GM12892 (cell line): ENCODE measurements around the gene CAMKMT.

Source experiments
- DNase-seq: peaks from one replicate; pipeline ENCODE4 v3.0.0; 2011; ENCODE audit not compliant: insufficient read length
- FAIRE-seq: peaks from 2 replicates; lab custom pipeline; 2011; peaks lifted over from hg19 to GRCh38; lab: Jason Lieb, UNC
- POLR2A ChIP-seq: IDR thresholded peaks from 2 replicates; pipeline ENCODE4 v1.6.1; 2011; ENCODE audit warnings: low read depth, low read length, control low read depth
- POLR2AphosphoS5 ChIP-seq: IDR thresholded peaks from 2 replicates; pipeline ENCODE4 v1.6.1; 2011; ENCODE audit warnings: low read depth, low read length, control low read depth
- TAF1 ChIP-seq: IDR thresholded peaks from 2 replicates; pipeline ENCODE4 v1.6.1; 2011; ENCODE audit warnings: low read depth, mild to moderate bottlenecking, control low read depth, low read length, borderline replicate concordance

CAMKMT gene

GRCh38 chr2:44686561-44686960 is 324.8 kb downstream of the CAMKMT start:
- DNase-seq (no peak), FAIRE-seq (no peak)

GRCh38 chr2:44687686-44688455 is 326.1 kb downstream of the CAMKMT start:
- FAIRE-seq (no peak), DNase-seq (no peak)

More at GRCh38 chr2:44686561-44686960, 324.8 kb downstream of the CAMKMT start:
- no peak for TF ChIP-seq TAF1
- no peak for TF ChIP-seq POLR2A
- TF ChIP-seq POLR2AphosphoS5 = no peak

DNA sequence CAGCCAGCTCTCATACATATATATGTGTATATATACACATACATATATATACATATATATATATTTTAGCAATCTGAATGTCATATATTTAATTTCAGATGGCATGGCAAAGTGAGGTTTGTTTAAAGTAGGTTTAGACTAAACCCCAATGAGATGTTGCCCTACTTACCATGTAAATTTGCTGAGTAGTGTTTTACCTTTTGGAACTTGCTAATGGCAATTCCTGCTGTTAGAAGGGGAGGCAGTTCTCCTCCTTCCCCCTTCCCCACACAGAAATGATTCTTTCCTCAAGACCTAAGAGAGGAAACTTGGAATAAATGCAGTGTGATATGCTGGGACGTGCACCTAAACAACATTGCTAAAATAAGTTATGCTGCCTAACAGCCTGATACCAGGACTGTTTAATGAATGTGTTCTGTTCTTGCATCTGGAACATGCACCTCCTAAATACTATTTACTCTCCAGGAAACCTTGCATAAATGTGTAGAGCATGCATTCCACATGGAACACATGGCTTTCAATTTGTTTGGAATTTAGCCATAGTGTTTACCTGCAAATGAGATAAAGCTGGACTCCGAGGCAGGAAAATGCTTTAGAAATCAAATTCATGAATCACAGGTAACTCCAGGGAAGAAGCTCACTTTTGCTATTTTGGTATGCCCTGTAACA is 326.8 kb downstream of the CAMKMT start:
- no peak for FAIRE-seq
- no peak for DNase-seq
- TF ChIP-seq TAF1 (no peak), POLR2A (no peak), POLR2AphosphoS5 (no peak)

More at GRCh38 chr2:44687686-44688455, 326.1 kb downstream of the CAMKMT start:
- no peak for TF ChIP-seq POLR2A

DNA sequence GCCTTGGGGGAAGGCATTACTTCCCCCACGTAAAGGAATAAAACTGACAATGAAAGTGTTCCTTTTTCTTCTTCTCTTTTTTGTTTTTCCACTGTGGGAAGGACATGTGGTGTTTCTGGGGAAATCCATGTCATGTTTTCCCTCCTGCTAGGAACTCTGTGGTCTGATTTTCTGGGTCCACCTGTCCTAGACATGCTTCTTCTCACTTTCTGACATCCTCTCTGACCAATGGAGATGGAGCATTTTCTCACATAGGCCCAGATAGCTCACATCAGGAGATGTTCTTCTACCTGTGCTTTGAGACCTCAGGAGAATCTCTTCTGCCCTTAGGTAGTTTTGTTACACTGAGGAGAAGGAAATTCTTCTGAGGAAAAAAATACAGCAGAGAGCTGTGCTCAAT is 327.8 kb downstream of the CAMKMT start:
- no peak for FAIRE-seq

GRCh38 chr2:44691174-44691785 is 329.5 kb downstream of the CAMKMT start:
- TF ChIP-seq TAF1 = no peak
- no peak for TF ChIP-seq POLR2A
- no peak for TF ChIP-seq POLR2AphosphoS5
- DNase-seq (no peak), FAIRE-seq (no peak)

More for the DNA sequence above, 327.8 kb downstream of the CAMKMT start:
- no peak for DNase-seq
- TF ChIP-seq POLR2A (no peak), POLR2AphosphoS5 (no peak), TAF1 (no peak)

- TF ChIP-seq TAF1 (no peak), POLR2AphosphoS5 (no peak), POLR2A (no peak)
- DNase-seq (no peak), FAIRE-seq (no peak)
Measured at GRCh38 chr2:44692821-44693220, 331.1 kb downstream of the CAMKMT start.

GRCh38 chr2:44700824-44701223 is 339.1 kb downstream of the CAMKMT start:
- TF ChIP-seq POLR2A (no peak), POLR2AphosphoS5 (no peak), TAF1 (no peak)
- no peak for DNase-seq
- FAIRE-seq = no peak

GRCh38 chr2:44705356-44705755 is 343.6 kb downstream of the CAMKMT start:
- TF ChIP-seq TAF1 (no peak), POLR2A (no peak), POLR2AphosphoS5 (no peak)
- no peak for DNase-seq
- no peak for FAIRE-seq

- DNase-seq (no peak), FAIRE-seq (no peak)
- TF ChIP-seq TAF1 = no peak
- TF ChIP-seq POLR2A = no peak
- no peak for TF ChIP-seq POLR2AphosphoS5
Measured at GRCh38 chr2:44705876-44706480, 344.2 kb downstream of the CAMKMT start.

- FAIRE-seq (no peak), DNase-seq (no peak)
- TF ChIP-seq POLR2AphosphoS5 (no peak), POLR2A (no peak), TAF1 (no peak)
Measured at GRCh38 chr2:44706681-44707553, 345.2 kb downstream of the CAMKMT start.

DNA sequence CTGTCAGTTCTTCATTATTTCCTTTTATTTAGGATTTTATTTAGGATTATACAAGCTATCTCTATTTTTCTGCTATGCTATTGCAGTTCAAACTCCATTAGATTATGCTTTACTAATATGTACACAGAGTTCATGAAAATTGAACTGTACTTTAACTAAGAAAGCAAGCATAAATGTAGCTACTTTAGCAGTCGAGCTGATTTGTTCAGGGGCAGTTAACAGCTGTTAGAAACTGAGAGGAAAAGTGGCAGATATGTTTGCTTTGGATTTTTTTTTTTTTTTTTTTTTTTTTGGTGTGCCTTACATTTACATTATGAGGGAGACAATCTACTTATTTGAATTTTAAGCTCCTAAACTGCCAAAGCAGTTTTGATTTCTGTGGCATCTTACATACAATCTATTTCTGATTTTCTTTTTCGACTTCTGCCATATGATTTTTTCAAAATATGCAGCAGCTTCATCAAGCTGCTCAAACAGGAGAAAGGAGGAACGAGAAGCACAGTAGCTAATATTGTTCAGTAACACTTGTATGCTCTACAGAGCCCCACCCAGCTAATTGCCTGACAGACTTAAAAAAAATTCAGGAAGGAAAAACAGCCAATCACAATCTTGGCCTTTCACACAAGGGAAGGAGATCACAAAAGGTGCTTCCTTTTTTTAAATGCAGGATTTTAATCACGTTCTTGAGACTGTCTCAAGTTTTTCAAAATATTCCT is 346.4 kb downstream of the CAMKMT start:
- FAIRE-seq = no peak
- DNase-seq = no peak
- TF ChIP-seq TAF1 (no peak), POLR2A (no peak), POLR2AphosphoS5 (no peak)
